ENCODE measurements around the gene PEX5. TPM values are rescaled to one million over a fixed set of nuclear protein-coding genes. Genes with fewer than 3 reads are reported as not detected.

The PEX5 gene
- total RNA-seq, 1 donor from 2014 or later: 21.5 TPM

DNA sequence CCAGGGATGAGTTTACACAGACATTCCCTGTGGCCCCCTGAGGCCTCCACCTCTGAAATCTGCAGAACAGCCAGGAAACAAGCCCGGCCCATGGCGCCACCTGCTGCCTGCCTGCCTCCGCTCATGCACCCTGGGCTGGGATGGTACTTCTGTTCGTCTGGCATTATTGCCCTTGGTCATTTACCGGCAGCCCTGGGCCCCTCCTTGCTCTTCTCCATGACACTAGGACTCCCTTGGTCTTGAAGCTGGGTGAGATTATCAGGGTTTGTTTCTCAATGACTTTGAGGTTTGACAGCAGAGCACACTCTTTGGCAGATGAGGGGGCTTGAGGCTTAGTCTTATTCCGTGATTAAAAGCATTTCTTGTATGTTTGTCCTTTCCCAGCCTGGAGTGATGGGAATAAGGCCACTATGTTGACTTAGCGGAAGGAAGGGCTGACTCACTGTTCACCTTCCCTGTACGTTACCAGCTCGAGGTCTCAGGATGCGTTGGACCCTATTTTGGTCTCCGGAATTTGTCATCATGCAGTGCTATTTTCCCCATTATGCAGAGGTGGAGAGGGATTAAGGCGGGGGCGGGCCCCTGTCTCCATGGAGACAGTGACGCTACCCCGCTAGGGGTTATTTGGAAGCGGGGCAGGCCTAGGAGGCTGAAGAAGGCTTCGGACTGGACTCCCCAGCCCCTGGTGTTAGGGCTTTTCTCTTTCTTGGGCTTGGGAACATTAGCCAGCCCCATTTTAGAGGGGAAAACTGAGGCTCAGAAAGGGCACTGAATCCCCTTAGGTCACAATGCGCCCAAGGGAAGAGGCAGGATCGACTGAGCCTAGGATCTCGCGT lies 706 bp upstream of the PEX5 start:
- Histone ChIP-seq H3K9me3 (ENCODE audit: insufficient read depth, low read depth, low read length) (no peaks in the 10 kb centered on the region), H3K79me2 (ENCODE audit: insufficient read depth, low read length) (peaks cover 6% of the 10 kb centered on the region), H4K20me1 (ENCODE audit: insufficient read depth, low read length) (no peaks in the 10 kb centered on the region), H2AFZ (ENCODE audit: low read depth, low read length) (peak overlapping the region; percentile 98), H3K4me2 (ENCODE audit: low read length) (peak overlapping the region; percentile 100), H3K27ac (ENCODE audit: low read depth, low read length) (peak overlapping the region; percentile 93), H3K9ac (ENCODE audit: low read length) (peak overlapping the region; percentile 96), H3K36me3 (ENCODE audit: insufficient read depth, low read length) (peaks cover 3% of the 10 kb centered on the region), H3K27me3 (ENCODE audit: insufficient read depth, low read length) (no peaks in the 10 kb centered on the region), H3K4me3 (ENCODE audit: insufficient read depth, low read depth, low read length) (peak overlapping the region; percentile 86), H3K4me1 (ENCODE audit: insufficient read depth, low read length) (peaks cover 20% of the 10 kb centered on the region)
- peak overlapping the region; percentile 92 for H3K4me3 Mint-ChIP-seq (ENCODE audit: unreplicated experiment)
- H3K36me3 Mint-ChIP-seq (ENCODE audit: low read depth, unreplicated experiment): peaks cover 9% of the 10 kb centered on the region
- peaks cover 5% of the 10 kb centered on the region for H3K4me1 Mint-ChIP-seq (ENCODE audit: low read depth, unreplicated experiment)
- no peak for TF ChIP-seq EZH2 (IDR thresholded peaks at IDR 0.05; ENCODE audit: insufficient read depth, low read length)
- TF ChIP-seq, protein P1, sequence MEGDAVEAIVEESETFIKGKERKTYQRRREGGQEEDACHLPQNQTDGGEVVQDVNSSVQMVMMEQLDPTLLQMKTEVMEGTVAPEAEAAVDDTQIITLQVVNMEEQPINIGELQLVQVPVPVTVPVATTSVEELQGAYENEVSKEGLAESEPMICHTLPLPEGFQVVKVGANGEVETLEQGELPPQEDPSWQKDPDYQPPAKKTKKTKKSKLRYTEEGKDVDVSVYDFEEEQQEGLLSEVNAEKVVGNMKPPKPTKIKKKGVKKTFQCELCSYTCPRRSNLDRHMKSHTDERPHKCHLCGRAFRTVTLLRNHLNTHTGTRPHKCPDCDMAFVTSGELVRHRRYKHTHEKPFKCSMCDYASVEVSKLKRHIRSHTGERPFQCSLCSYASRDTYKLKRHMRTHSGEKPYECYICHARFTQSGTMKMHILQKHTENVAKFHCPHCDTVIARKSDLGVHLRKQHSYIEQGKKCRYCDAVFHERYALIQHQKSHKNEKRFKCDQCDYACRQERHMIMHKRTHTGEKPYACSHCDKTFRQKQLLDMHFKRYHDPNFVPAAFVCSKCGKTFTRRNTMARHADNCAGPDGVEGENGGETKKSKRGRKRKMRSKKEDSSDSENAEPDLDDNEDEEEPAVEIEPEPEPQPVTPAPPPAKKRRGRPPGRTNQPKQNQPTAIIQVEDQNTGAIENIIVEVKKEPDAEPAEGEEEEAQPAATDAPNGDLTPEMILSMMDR (IDR thresholded peaks at IDR 0.05; ENCODE audit: insufficient read depth, low read depth, low read length): peak; percentile 44
- DNase-seq (ENCODE audit: low read depth): peak; percentile 75
- no peaks in the 10 kb centered on the region for H3K27me3 Mint-ChIP-seq (ENCODE audit: low read depth, unreplicated experiment)
- H3K27ac Mint-ChIP-seq (ENCODE audit: unreplicated experiment): peak overlapping the region; percentile 88
- H3K9me3 Mint-ChIP-seq (ENCODE audit: unreplicated experiment): peaks cover 4% of the 10 kb centered on the region
- no peak for FAIRE-seq

DNA sequence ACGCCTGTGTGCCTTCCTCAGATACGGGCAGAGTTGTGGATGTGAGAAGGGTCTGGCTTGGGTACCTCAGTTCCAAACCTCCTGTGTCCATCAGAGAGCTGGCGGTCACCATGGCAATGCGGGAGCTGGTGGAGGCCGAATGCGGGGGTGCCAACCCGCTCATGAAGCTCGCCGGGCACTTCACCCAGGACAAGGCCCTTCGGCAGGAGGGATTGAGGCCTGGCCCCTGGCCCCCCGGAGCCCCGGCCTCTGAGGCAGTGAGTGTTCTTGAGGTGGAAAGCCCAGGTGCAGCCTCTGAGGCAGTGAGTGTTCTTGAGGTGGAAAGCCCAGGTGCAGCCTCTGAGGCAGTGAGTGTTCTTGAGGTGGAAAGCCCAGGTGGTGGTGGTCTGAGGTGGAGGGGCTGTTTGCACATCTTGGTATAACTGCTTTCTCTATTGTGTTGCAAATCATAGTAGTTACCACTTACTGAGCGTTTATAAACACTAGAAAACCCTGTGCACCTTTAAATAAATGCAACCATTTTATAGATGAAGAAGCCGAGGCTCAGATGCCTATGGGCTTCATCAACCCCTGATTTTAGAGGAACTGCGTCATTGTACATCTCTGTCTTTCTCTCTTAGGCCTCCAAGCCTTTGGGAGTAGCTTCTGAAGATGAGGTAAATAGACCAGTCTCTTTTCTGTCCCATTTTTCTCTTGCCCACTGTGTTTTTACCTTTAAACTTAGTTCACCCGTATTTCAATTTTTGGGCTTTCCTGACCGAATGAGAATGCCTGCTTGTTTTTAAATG lies 976 bp downstream of the PEX5 start:
- Mint-ChIP-seq H3K27ac (ENCODE audit: unreplicated experiment) (peak overlapping the region; percentile 38), H3K4me1 (ENCODE audit: low read depth, unreplicated experiment) (peaks cover 5% of the 10 kb centered on the region), H3K4me3 (ENCODE audit: unreplicated experiment) (peak overlapping the region; percentile 92), H3K9me3 (ENCODE audit: unreplicated experiment) (peaks cover 3% of the 10 kb centered on the region), H3K36me3 (ENCODE audit: low read depth, unreplicated experiment) (peaks cover 9% of the 10 kb centered on the region), H3K27me3 (ENCODE audit: low read depth, unreplicated experiment) (no peaks in the 10 kb centered on the region)
- Histone ChIP-seq H3K27me3 (ENCODE audit: insufficient read depth, low read length) (no peaks in the 10 kb centered on the region), H3K79me2 (ENCODE audit: insufficient read depth, low read length) (peaks cover 6% of the 10 kb centered on the region), H3K9ac (ENCODE audit: low read length) (peak overlapping the region; percentile 96), H3K4me2 (ENCODE audit: low read length) (peak overlapping the region; percentile 100), H3K4me1 (ENCODE audit: insufficient read depth, low read length) (peaks cover 20% of the 10 kb centered on the region), H3K27ac (ENCODE audit: low read depth, low read length) (peak overlapping the region; percentile 93), H3K9me3 (ENCODE audit: insufficient read depth, low read depth, low read length) (no peaks in the 10 kb centered on the region), H2AFZ (ENCODE audit: low read depth, low read length) (peak overlapping the region; percentile 90), H4K20me1 (ENCODE audit: insufficient read depth, low read length) (peaks cover under 1% of the 10 kb centered on the region), H3K4me3 (ENCODE audit: insufficient read depth, low read depth, low read length) (peak overlapping the region; percentile 86), H3K36me3 (ENCODE audit: insufficient read depth, low read length) (peaks cover 9% of the 10 kb centered on the region)
- peak; percentile 8 for DNase-seq (ENCODE audit: low read depth)
- TF ChIP-seq, protein P1 (IDR thresholded peaks at IDR 0.05; ENCODE audit: insufficient read depth, low read depth, low read length): no peak
- no peak for TF ChIP-seq EZH2 (IDR thresholded peaks at IDR 0.05; ENCODE audit: insufficient read depth, low read length)
- FAIRE-seq: no peak
